Vagina (tissue), 2 donors: Measurements from ENCODE around the gene BMAL1.

ENCODE experiments used
- POLR2A ChIP-seq, 2 donors: fragments of 450-650 bp; IDR thresholded peaks; one replicate each; pipeline ENCODE4 v1.6.1; 2017; ENCODE audit warnings: antibody characterized with exemption in 2 of 2, mild to moderate bottlenecking in 2 of 2, moderate library complexity in 2 of 2
- TF ChIP-seq, protein P1 (sequence below), 3 experiments: fragments of 450-650 bp in 2 of 3; fragments of 200-600 bp in 1 of 3; sonication (generic) in 1 of 3; IDR thresholded peaks; one replicate each; pipeline ENCODE4 v1.5.1; 2017 to 2019; ENCODE audit warnings: antibody characterized with exemption in 3 of 3, mild to moderate bottlenecking in 2 of 3, moderate library complexity in 2 of 3

- TF ChIP-seq, protein P1, sequence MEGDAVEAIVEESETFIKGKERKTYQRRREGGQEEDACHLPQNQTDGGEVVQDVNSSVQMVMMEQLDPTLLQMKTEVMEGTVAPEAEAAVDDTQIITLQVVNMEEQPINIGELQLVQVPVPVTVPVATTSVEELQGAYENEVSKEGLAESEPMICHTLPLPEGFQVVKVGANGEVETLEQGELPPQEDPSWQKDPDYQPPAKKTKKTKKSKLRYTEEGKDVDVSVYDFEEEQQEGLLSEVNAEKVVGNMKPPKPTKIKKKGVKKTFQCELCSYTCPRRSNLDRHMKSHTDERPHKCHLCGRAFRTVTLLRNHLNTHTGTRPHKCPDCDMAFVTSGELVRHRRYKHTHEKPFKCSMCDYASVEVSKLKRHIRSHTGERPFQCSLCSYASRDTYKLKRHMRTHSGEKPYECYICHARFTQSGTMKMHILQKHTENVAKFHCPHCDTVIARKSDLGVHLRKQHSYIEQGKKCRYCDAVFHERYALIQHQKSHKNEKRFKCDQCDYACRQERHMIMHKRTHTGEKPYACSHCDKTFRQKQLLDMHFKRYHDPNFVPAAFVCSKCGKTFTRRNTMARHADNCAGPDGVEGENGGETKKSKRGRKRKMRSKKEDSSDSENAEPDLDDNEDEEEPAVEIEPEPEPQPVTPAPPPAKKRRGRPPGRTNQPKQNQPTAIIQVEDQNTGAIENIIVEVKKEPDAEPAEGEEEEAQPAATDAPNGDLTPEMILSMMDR (IDR thresholded peaks at IDR 0.05): no peak
- TF ChIP-seq POLR2A (IDR thresholded peaks at IDR 0.05): no peak
These were observed 105.2 kb downstream of the BMAL1 start for GRCh38 chr11:13382751-13383150.
